Neural cell (in vitro differentiated cells): Measurements from ENCODE around the gene LPGAT1. TPM values are rescaled to one million over a fixed set of nuclear protein-coding genes. Genes with fewer than 3 reads are reported as not detected.
"Not testable (repeated sequence)": the region's sequence is repeated elsewhere in the genome, so short reads cannot be mapped to it uniquely, and the experiment has no call there.

Source experiments
- H2AFZ ChIP-seq: fragments of 200-600, 300-800 bp; sonication (generic), shearing (Covaris generic); 2 replicates; pipeline ENCODE4 v1.6.0; 2014; ENCODE audit warnings: low read depth, mild to moderate bottlenecking, antibody characterized with exemption, low read length, moderate library complexity
- H3F3A ChIP-seq: fragments of 200-600 bp; shearing (Covaris generic); 2 replicates; pipeline ENCODE4 v1.6.1; 2016; ENCODE audit warnings: mild to moderate bottlenecking, moderate library complexity, mixed read lengths, antibody characterized with exemption, low read length; ENCODE audit not compliant: insufficient read depth, poor library complexity, severe bottlenecking
- H3K27ac ChIP-seq: fragments of 200-600, 300-800 bp; sonication (generic), shearing (Covaris generic); 2 replicates; pipeline ENCODE4 v1.5.1; 2014; ENCODE audit warnings: mild to moderate bottlenecking, low read length, moderate library complexity
- H3K27me3 ChIP-seq: fragments of 300-800, 200-600 bp; sonication (generic), shearing (Covaris generic); 2 replicates; pipeline ENCODE4 v1.6.0; 2014; ENCODE audit warnings: mild to moderate bottlenecking, low read depth, low read length, moderate library complexity; ENCODE audit not compliant: insufficient read depth
- H3K36me3 ChIP-seq: fragments of 300-800, 200-600 bp; sonication (generic), shearing (Covaris generic); 2 replicates; pipeline ENCODE4 v1.5.1; 2014; ENCODE audit warnings: mild to moderate bottlenecking, antibody characterized with exemption, low read length, moderate library complexity; ENCODE audit not compliant: insufficient read depth
- H3K4me2 ChIP-seq: fragments of 300-800, 200-600 bp; sonication (generic), shearing (Covaris generic); 2 replicates; pipeline ENCODE4 v1.6.0; 2014; ENCODE audit warnings: mild to moderate bottlenecking, low read length
- H3K4me3 ChIP-seq: fragments of 300-800, 200-600 bp; sonication (generic), shearing (Covaris generic); 2 replicates; pipeline ENCODE4 v1.5.1; 2014; ENCODE audit warnings: mild to moderate bottlenecking, low read length, moderate library complexity
- H3K79me2 ChIP-seq: fragments of 200-600 bp; shearing (Covaris generic); replicated peaks from 2 replicates; pipeline ENCODE4 v1.6.0; 2014; ENCODE audit warnings: mild to moderate bottlenecking, low read length, moderate library complexity; ENCODE audit not compliant: insufficient read depth
- H3K9ac ChIP-seq: fragments of 300-800, 200-600 bp; sonication (generic), shearing (Covaris generic); 2 replicates; pipeline ENCODE4 v1.6.1; 2016; ENCODE audit warnings: mild to moderate bottlenecking, low read length, mixed read lengths
- H3K9me2 ChIP-seq: fragments of 200-600 bp; shearing (Covaris generic); 2 replicates; pipeline ENCODE4 v1.6.1; 2016; ENCODE audit warnings: mild to moderate bottlenecking, low read length, mixed read lengths; ENCODE audit not compliant: insufficient read depth
- H3K9me3 ChIP-seq: fragments of 200-600, 300-800 bp; sonication (generic), shearing (Covaris generic); 2 replicates; pipeline ENCODE4 v1.6.1; 2016; ENCODE audit warnings: mild to moderate bottlenecking, mixed run types, low read length, moderate library complexity, mixed read lengths
- H4K20me1 ChIP-seq: fragments of 200-600 bp; shearing (Covaris generic); 2 replicates; pipeline ENCODE4 v1.6.1; 2016; ENCODE audit warnings: mild to moderate bottlenecking, mixed run types; ENCODE audit not compliant: insufficient read depth
- CTCF ChIP-seq: fragments of 450-650 bp; IDR thresholded peaks from 2 replicates; pipeline ENCODE4 v1.5.1; 2014; ENCODE audit warnings: antibody characterized with exemption, mild to moderate bottlenecking, moderate library complexity; ENCODE audit not compliant: poor library complexity, severe bottlenecking
- EP300 ChIP-seq: fragments of 450-650 bp; conservative IDR thresholded peaks from 2 replicates; pipeline ENCODE4 v1.6.1; 2014; ENCODE audit warnings: antibody characterized with exemption, mild to moderate bottlenecking, moderate library complexity; ENCODE audit not compliant: poor library complexity, severe bottlenecking
- EZH2 ChIP-seq: fragments of 200-600, 300-800 bp; shearing (Covaris generic), sonication (generic); IDR thresholded peaks from 2 replicates; pipeline ENCODE4 v1.6.1; 2014; ENCODE audit warnings: antibody characterized with exemption, low read length, borderline replicate concordance, mild to moderate bottlenecking; ENCODE audit not compliant: insufficient read depth, poor library complexity, severe bottlenecking
- MXI1 ChIP-seq: fragments of 450-650 bp; conservative IDR thresholded peaks from 2 replicates; pipeline ENCODE4 v1.6.1; 2014; ENCODE audit warnings: antibody characterized with exemption, mild to moderate bottlenecking; ENCODE audit not compliant: poor library complexity, severe bottlenecking
- POLR2AphosphoS5 ChIP-seq: IDR thresholded peaks from 2 replicates; pipeline ENCODE4 v1.6.1; 2012
- RAD21 ChIP-seq: fragments of 450-650 bp; conservative IDR thresholded peaks from 2 replicates; pipeline ENCODE4 v1.6.1; 2014; ENCODE audit warnings: antibody characterized with exemption, mild to moderate bottlenecking, moderate library complexity
- REST ChIP-seq: IDR thresholded peaks from 2 replicates; pipeline ENCODE4 v1.6.1; 2012; ENCODE audit warnings: borderline replicate concordance
- SMC3 ChIP-seq: fragments of 450-650 bp; conservative IDR thresholded peaks from 2 replicates; pipeline ENCODE4 v1.6.1; 2014; ENCODE audit warnings: antibody characterized with exemption, mild to moderate bottlenecking, moderate library complexity; ENCODE audit not compliant: poor library complexity
- TAF1 ChIP-seq: IDR thresholded peaks from 2 replicates; pipeline ENCODE4 v1.6.1; 2012; ENCODE audit warnings: low read depth
- polyA plus RNA-seq: library from polyadenylated mRNA; depleted of rRNA; stranded (reverse); fragments of >200 nt; gene quantifications from 2 replicates; pipeline ENCODE4 v1.2.3, GENCODE V29; 2014

Gene LPGAT1
- polyA plus RNA-seq, 1 donor from 2014 or later, result 53.1 TPM

- H3K9ac ChIP-seq, result no peak overlapping the region
- H3K36me3 ChIP-seq, result no peaks in the 10 kb centered on the region
- no peak overlapping the region for H2AFZ ChIP-seq
- no peaks in the 10 kb centered on the region for H3K9me2 ChIP-seq
- H3K4me2 ChIP-seq, result no peak overlapping the region
- H4K20me1 ChIP-seq, result no peaks in the 10 kb centered on the region
- H3F3A ChIP-seq, result no peaks in the 10 kb centered on the region
- no peaks in the 10 kb centered on the region for H3K79me2 ChIP-seq
- H3K27me3 ChIP-seq, result no peaks in the 10 kb centered on the region
- H3K9me3 ChIP-seq, result no peaks in the 10 kb centered on the region
- TF ChIP-seq RAD21, result no peak
- H3K4me3 ChIP-seq, result no peak overlapping the region
- no peak overlapping the region for H3K27ac ChIP-seq
Measured at GRCh38 chr1:211874521-211875347, 44.2 kb upstream of the LPGAT1 start.

GRCh38 chr1:211873731-211874130, 43.2 kb upstream of the LPGAT1 start:
- not testable (repeated sequence) for H3K79me2 ChIP-seq, H3K36me3 ChIP-seq, H3K9me3 ChIP-seq, H3K9ac ChIP-seq, H3K27ac ChIP-seq, H3K27me3 ChIP-seq, H3F3A ChIP-seq, H3K9me2 ChIP-seq, H3K4me2 ChIP-seq, H3K4me3 ChIP-seq, H2AFZ ChIP-seq, H4K20me1 ChIP-seq

- Histone ChIP-seq H2AFZ (no peak overlapping the region), H3K9me3 (no peaks in the 10 kb centered on the region), H3K4me3 (no peak overlapping the region), H3K27me3 (no peaks in the 10 kb centered on the region), H4K20me1 (no peaks in the 10 kb centered on the region), H3K9ac (no peak overlapping the region), H3F3A (no peaks in the 10 kb centered on the region), H3K4me2 (no peak overlapping the region), H3K27ac (no peak overlapping the region), H3K36me3 (no peaks in the 10 kb centered on the region), H3K9me2 (no peaks in the 10 kb centered on the region), H3K79me2 (no peaks in the 10 kb centered on the region)
- no peak for TF ChIP-seq RAD21
- TF ChIP-seq EZH2, result no peak
- no peak for TF ChIP-seq SMC3
- no peak for TF ChIP-seq CTCF
- no peak for TF ChIP-seq MXI1
- no peak for TF ChIP-seq TAF1
- no peak for TF ChIP-seq REST
- no peak for TF ChIP-seq POLR2AphosphoS5
- TF ChIP-seq EP300, result no peak
Measured at GRCh38 chr1:211870156-211870555, 39.6 kb upstream of the LPGAT1 start.
